ENCODE measurements around the gene PLXNB1.
"Not testable (repeated sequence)": the region's sequence is repeated elsewhere in the genome, so short reads cannot be mapped to it uniquely, and the experiment has no call there.

Gene PLXNB1

GRCh38 chr3:48465237-48465530, 35.3 kb upstream of the PLXNB1 start:
- DNase-seq = no peak

- no peak for DNase-seq
Observed at GRCh38 chr3:48464713-48465221, 34.9 kb upstream of the PLXNB1 start.

- DNase-seq = no peak
Observed at GRCh38 chr3:48463703-48464102, 33.8 kb upstream of the PLXNB1 start.

- not testable (repeated sequence) for DNase-seq
Observed at GRCh38 chr3:48461767-48462166, 31.9 kb upstream of the PLXNB1 start.

- no peak for DNase-seq
Observed at GRCh38 chr3:48460517-48460902, 30.6 kb upstream of the PLXNB1 start.

- DNase-seq = no peak
Observed at GRCh38 chr3:48459773-48460516, 30.1 kb upstream of the PLXNB1 start.

GRCh38 chr3:48459331-48459730, 29.4 kb upstream of the PLXNB1 start:
- no peak for DNase-seq

GRCh38 chr3:48456456-48456855, 26.6 kb upstream of the PLXNB1 start:
- no peak for DNase-seq

- DNase-seq = no peak
Observed at GRCh38 chr3:48451270-48451669, 21.4 kb upstream of the PLXNB1 start.

GRCh38 chr3:48446425-48447193, 16.7 kb upstream of the PLXNB1 start, which contains the start of gene ATRIP:
Gene ATRIP, plus strand, starts transcription at chr3:48446737. Its CDS starts 109 bp downstream, at chr3:48446846.
- DNase-seq = peak; percentile 77

- DNase-seq = no peak
Observed at GRCh38 chr3:48446043-48446424, 16.1 kb upstream of the PLXNB1 start.

- no peak for DNase-seq
Observed at GRCh38 chr3:48445277-48445882, 15.5 kb upstream of the PLXNB1 start.

- no peak for DNase-seq
Observed at GRCh38 chr3:48441940-48442339, 12.1 kb upstream of the PLXNB1 start.

- no peak for DNase-seq
Observed at GRCh38 chr3:48440590-48440958, 10.7 kb upstream of the PLXNB1 start.

GRCh38 chr3:48439820-48440589, 10.1 kb upstream of the PLXNB1 start, which contains the start of the genes CCDC51 and TMA7:
Gene CCDC51, minus strand, starts transcription at chr3:48440119. Its CDS starts 4,991 bp downstream, at chr3:48435128.
Gene TMA7, plus strand, starts transcription at chr3:48440257. Its CDS starts 40 bp downstream, at chr3:48440297.
- peak; percentile 94 for DNase-seq

- DNase-seq = no peak
Observed at GRCh38 chr3:48437812-48438211, 7.9 kb upstream of the PLXNB1 start.

GRCh38 chr3:48436855-48437254, 7.0 kb upstream of the PLXNB1 start:
- no peak for DNase-seq

GRCh38 chr3:48436477-48436787, 6.5 kb upstream of the PLXNB1 start:
- DNase-seq = no peak

- DNase-seq = peak; percentile 73
Observed at GRCh38 chr3:48435774-48436476, 6.0 kb upstream of the PLXNB1 start.

GRCh38 chr3:48435223-48435595, 5.3 kb upstream of the PLXNB1 start:
- DNase-seq = no peak

GRCh38 chr3:48434591-48435222, 4.8 kb upstream of the PLXNB1 start:
- DNase-seq = no peak
